K562 (cell line): ENCODE measurements around the gene KBTBD12.

ENCODE experiments used
- ESRRA ChIP-seq: fragments of 450-650 bp; IDR thresholded peaks from 2 replicates; pipeline ENCODE4 v1.6.1; 2014; ENCODE audit warnings: low read depth, mild to moderate bottlenecking, moderate library complexity, borderline replicate concordance
- FOXM1 ChIP-seq, 2 experiments: fragments of 450-650 bp in 1 of 2; sonication (generic) in 1 of 2; formaldehyde crosslinking in 1 of 2; IDR thresholded peaks; 2 replicates each; pipeline versions ENCODE4 v1.6.1 to v1.9.0; 2017 to 2022; ENCODE audit warnings: low read depth in 2 of 2, mild to moderate bottlenecking in 2 of 2, missing genetic modification reagents in 1 of 2, moderate library complexity in 1 of 2
- HMBOX1 ChIP-seq: sonication (generic); IDR thresholded peaks from 2 replicates; pipeline ENCODE4 v1.6.1; 2016
- POLR2AphosphoS5 ChIP-seq: IDR thresholded peaks from 2 replicates; pipeline ENCODE4 v1.6.1; 2011; ENCODE audit warnings: mild to moderate bottlenecking, low read depth, low read length, moderate library complexity; ENCODE audit not compliant: control insufficient read depth, insufficient read depth
- ZNF280B ChIP-seq: fragments of 250-450 bp; sonication (Bioruptor Pico); IDR thresholded peaks from 2 replicates; pipeline ENCODE4 v1.5.1; 2021; ENCODE audit warnings: mild to moderate bottlenecking

DNA sequence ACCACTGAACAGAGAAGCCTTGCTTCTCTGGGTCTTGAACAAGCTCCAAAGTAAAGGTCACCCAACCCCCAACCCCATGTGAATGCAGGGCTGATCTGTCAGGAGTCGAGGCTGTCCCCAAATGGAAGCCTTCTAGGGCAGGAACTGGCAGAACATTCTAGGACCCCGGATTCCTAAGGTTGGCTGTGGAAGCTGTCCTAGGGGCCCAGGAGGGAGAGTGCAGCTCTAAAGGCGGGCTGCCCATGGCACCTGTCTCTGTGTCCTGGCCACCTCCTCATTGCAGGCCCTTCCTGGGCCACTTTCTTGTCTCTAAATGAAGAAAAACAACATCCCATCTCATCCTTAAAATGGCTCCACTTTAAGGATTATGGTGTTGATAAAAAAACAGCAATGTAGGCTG lies 83.6 kb downstream of the KBTBD12 start:
- TF ChIP-seq HMBOX1 (no peak), FOXM1 (IDR thresholded peaks at IDR 0.05; ENCODE audit: low read depth) (no peak), FOXM1 (CRISPR knock-in tag; IDR thresholded peaks at IDR 0.05; ENCODE audit: low read depth) (no peak), ZNF280B (CRISPR knock-in tag) (no peak), POLR2AphosphoS5 (no peak), ESRRA (no peak)
